Measurements from ENCODE around the gene ALOX5AP. TPM values are rescaled to one million over a fixed set of nuclear protein-coding genes. Genes with fewer than 3 reads are reported as not detected.

The ALOX5AP gene
- total RNA-seq, 2 experiments from 2014 or later: 21.3 to 21.7 TPM

- H3K4me3 Mint-ChIP-seq: no peak overlapping the region
- H3K9me3 Mint-ChIP-seq: no peaks in the 10 kb centered on the region
- no peak for DNase-seq
- peaks cover 22% of the 10 kb centered on the region for H3K4me1 Mint-ChIP-seq (ENCODE audit: low read depth)
- H3K27me3 Mint-ChIP-seq (ENCODE audit: low read depth): no peaks in the 10 kb centered on the region
- CTCF ChIA-PET: no interaction called here
- intact Hi-C loops (cut with micrococcal nuclease): no loop called here
- H3K36me3 Mint-ChIP-seq (ENCODE audit: low read depth): no peaks in the 10 kb centered on the region
- no peak overlapping the region for H3K27ac Mint-ChIP-seq
Measured at GRCh38 chr13:30731361-30732045, 3.8 kb upstream of the ALOX5AP start.

- intact Hi-C loops (cut with micrococcal nuclease): no loop called here
- Mint-ChIP-seq H3K27ac (no peak overlapping the region), H3K4me3 (no peak overlapping the region), H3K27me3 (ENCODE audit: low read depth) (no peaks in the 10 kb centered on the region), H3K36me3 (ENCODE audit: low read depth) (no peaks in the 10 kb centered on the region), H3K4me1 (ENCODE audit: low read depth) (peaks cover 27% of the 10 kb centered on the region), H3K9me3 (no peaks in the 10 kb centered on the region)
- CTCF ChIA-PET: no interaction called here
- no peak for DNase-seq
Measured at GRCh38 chr13:30732046-30732390, 3.3 kb upstream of the ALOX5AP start.

- intact Hi-C loops (cut with micrococcal nuclease): no loop called here
- Mint-ChIP-seq H3K27me3 (ENCODE audit: low read depth) (peaks cover 2% of the 10 kb centered on the region), H3K4me1 (ENCODE audit: low read depth) (peaks cover 50% of the 10 kb centered on the region), H3K9me3 (no peaks in the 10 kb centered on the region), H3K4me3 (peak overlapping the region; percentile 92), H3K27ac (no peak overlapping the region), H3K36me3 (ENCODE audit: low read depth) (no peaks in the 10 kb centered on the region)
- CTCF ChIA-PET: interaction anchor here (1.0 kb wide), 1 partner anchor 9 kb away, joined by 3 read pairs; no protein-coding TSS in a partner anchor
- no peak for DNase-seq
Measured at GRCh38 chr13:30734439-30734838, 904 bp upstream of the ALOX5AP start.

- H3K4me1 Mint-ChIP-seq (ENCODE audit: low read depth): peaks cover 64% of the 10 kb centered on the region
- peak overlapping the region; percentile 92 for H3K4me3 Mint-ChIP-seq
- no peaks in the 10 kb centered on the region for H3K36me3 Mint-ChIP-seq (ENCODE audit: low read depth)
- no peak for DNase-seq
- H3K9me3 Mint-ChIP-seq: no peaks in the 10 kb centered on the region
- CTCF ChIA-PET: no interaction called here
- peak overlapping the region; percentile 93 for H3K27ac Mint-ChIP-seq
- H3K27me3 Mint-ChIP-seq (ENCODE audit: low read depth): peaks cover 2% of the 10 kb centered on the region
- intact Hi-C loops (cut with micrococcal nuclease): loop anchor here (1.0 kb wide), 1 partner anchor 8 kb away; no protein-coding TSS in a partner anchor
Measured at GRCh38 chr13:30735872-30736175, 481 bp downstream of the ALOX5AP start.

GRCh38 chr13:30736461-30737320, 1.3 kb downstream of the ALOX5AP start:
- Mint-ChIP-seq H3K9me3 (no peaks in the 10 kb centered on the region), H3K36me3 (ENCODE audit: low read depth) (no peaks in the 10 kb centered on the region), H3K4me3 (peak overlapping the region; percentile 92), H3K27ac (no peak overlapping the region), H3K4me1 (ENCODE audit: low read depth) (peaks cover 67% of the 10 kb centered on the region), H3K27me3 (ENCODE audit: low read depth) (peaks cover 2% of the 10 kb centered on the region)
- intact Hi-C loops (cut with micrococcal nuclease): no loop called here
- DNase-seq: no peak
- CTCF ChIA-PET: interaction anchor here (1.3 to 1.4 kb wide), 2 partner anchors 58 to 308 kb away, joined by 3 read pairs; no protein-coding TSS in a partner anchor

GRCh38 chr13:30737511-30738337, 2.4 kb downstream of the ALOX5AP start:
- Mint-ChIP-seq H3K4me3 (peak overlapping the region; percentile 42), H3K27ac (peak overlapping the region; percentile 52), H3K9me3 (no peaks in the 10 kb centered on the region), H3K4me1 (ENCODE audit: low read depth) (peaks cover 65% of the 10 kb centered on the region), H3K36me3 (ENCODE audit: low read depth) (no peaks in the 10 kb centered on the region), H3K27me3 (ENCODE audit: low read depth) (peaks cover 2% of the 10 kb centered on the region)
- CTCF ChIA-PET: interaction anchor here (1.1 to 1.4 kb wide), 3 partner anchors 57 to 307 kb away, joined by 3 read pairs; no protein-coding TSS in a partner anchor
- intact Hi-C loops (cut with micrococcal nuclease): no loop called here
- DNase-seq: peak; percentile 36

GRCh38 chr13:30738526-30739236, 3.3 kb downstream of the ALOX5AP start:
- CTCF ChIA-PET: interaction anchor here (0.6 to 1.1 kb wide), 3 partner anchors 66 to 624 kb away, joined by 3 read pairs; no protein-coding TSS in a partner anchor
- intact Hi-C loops (cut with micrococcal nuclease): no loop called here
- peaks cover 2% of the 10 kb centered on the region for H3K27me3 Mint-ChIP-seq (ENCODE audit: low read depth)

GRCh38 chr13:30739237-30739528, 3.8 kb downstream of the ALOX5AP start:
- CTCF ChIA-PET: interaction anchor here (1.1 kb wide), 3 partner anchors 121 to 624 kb away, joined by 3 to 4 read pairs (median 3); no protein-coding TSS in a partner anchor
- DNase-seq: no peak
- Mint-ChIP-seq H3K4me3 (no peak overlapping the region), H3K9me3 (no peaks in the 10 kb centered on the region), H3K27me3 (ENCODE audit: low read depth) (peaks cover 2% of the 10 kb centered on the region), H3K27ac (no peak overlapping the region), H3K36me3 (ENCODE audit: low read depth) (no peaks in the 10 kb centered on the region), H3K4me1 (ENCODE audit: low read depth) (peaks cover 78% of the 10 kb centered on the region)
- intact Hi-C loops (cut with micrococcal nuclease): no loop called here

More at GRCh38 chr13:30738526-30739236, 3.3 kb downstream of the ALOX5AP start:
- no peak overlapping the region for H3K4me3 Mint-ChIP-seq
- no peaks in the 10 kb centered on the region for H3K36me3 Mint-ChIP-seq (ENCODE audit: low read depth)
- H3K4me1 Mint-ChIP-seq (ENCODE audit: low read depth): peaks cover 74% of the 10 kb centered on the region
- H3K9me3 Mint-ChIP-seq: no peaks in the 10 kb centered on the region
- H3K27ac Mint-ChIP-seq: no peak overlapping the region
- DNase-seq: no peak

GRCh38 chr13:30739761-30740642, 4.7 kb downstream of the ALOX5AP start:
- intact Hi-C loops (cut with micrococcal nuclease): loop anchor here (1.0 to 10.0 kb wide), 13 partner anchors 29 to 893 kb away; partner anchors contain the start of genes KATNAL1 and USPL1
- peak overlapping the region; percentile 88 for H3K27ac Mint-ChIP-seq
- H3K4me3 Mint-ChIP-seq: peak overlapping the region; percentile 73
- peak; percentile 80 for DNase-seq
- H3K27me3 Mint-ChIP-seq (ENCODE audit: low read depth): peaks cover 2% of the 10 kb centered on the region
- no peaks in the 10 kb centered on the region for H3K36me3 Mint-ChIP-seq (ENCODE audit: low read depth)
- peaks cover 78% of the 10 kb centered on the region for H3K4me1 Mint-ChIP-seq (ENCODE audit: low read depth)
- CTCF ChIA-PET: interaction anchor here (1.1 to 1.4 kb wide), 4 partner anchors 22 to 625 kb away, joined by 3 to 4 read pairs (median 3); no protein-coding TSS in a partner anchor
- H3K9me3 Mint-ChIP-seq: no peaks in the 10 kb centered on the region

- Mint-ChIP-seq H3K36me3 (ENCODE audit: low read depth) (peaks cover 4% of the 10 kb centered on the region), H3K9me3 (no peaks in the 10 kb centered on the region), H3K4me3 (no peak overlapping the region), H3K4me1 (ENCODE audit: low read depth) (peaks cover 58% of the 10 kb centered on the region), H3K27me3 (ENCODE audit: low read depth) (peaks cover under 1% of the 10 kb centered on the region), H3K27ac (no peak overlapping the region)
- no peak for DNase-seq
- intact Hi-C loops (cut with micrococcal nuclease): loop anchor here (5.0 to 10.0 kb wide), 4 partner anchors 436 to 896 kb away; partner anchors contain the start of gene KATNAL1
- CTCF ChIA-PET: no interaction called here
Measured at GRCh38 chr13:30742901-30743300, 7.6 kb downstream of the ALOX5AP start.
